OCI-LY7 (cell line): Measurements from ENCODE around the gene ABCB11. TPM values are rescaled to one million over a fixed set of nuclear protein-coding genes. Genes with fewer than 3 reads are reported as not detected.

Source experiments
- BruUV-seq: library from RNA; stranded (reverse); fragments of 400-500 nt; replicated peaks from 2 replicates; lab custom pipeline; 2021; lab: Mats Ljungman, UMichigan
- CTCF ChIA-PET: fragments of 300-600 bp; sonication (Branson Sonifier 250); formaldehyde crosslinking; loops from one replicate; lab custom pipeline; 2022; ENCODE audit warnings: antibody characterized with exemption; ENCODE audit not compliant: unreplicated experiment; lab: Charles Lee
- POLR2A ChIA-PET: fragments of 300-600 bp; sonication (Branson Sonifier 250); formaldehyde crosslinking; loops from one replicate; lab custom pipeline; 2022; ENCODE audit warnings: antibody characterized with exemption; lab: Charles Lee
- DNase-seq: peaks from one replicate; pipeline ENCODE4 v3.0.0-alpha.2; 2015; ENCODE audit warnings: low spot score
- H2AFZ ChIP-seq: fragments of 200-600 bp; sonication (generic), shearing (Covaris generic); 2 replicates; pipeline ENCODE4 v1.6.1; 2014; ENCODE audit warnings: mild to moderate bottlenecking, antibody characterized with exemption, low read length, moderate library complexity
- H3K27ac ChIP-seq: fragments of 200-600 bp; sonication (generic); 2 replicates; pipeline ENCODE4 v1.5.1; 2014; ENCODE audit warnings: mixed run types, low read depth, mild to moderate bottlenecking, moderate library complexity, low read length, inconsistent platforms; ENCODE audit not compliant: poor library complexity, severe bottlenecking
- H3K36me3 ChIP-seq: fragments of 200-600 bp; sonication (generic); 2 replicates; pipeline ENCODE4 v1.6.1; 2014; ENCODE audit warnings: mild to moderate bottlenecking, antibody characterized with exemption, low read length, moderate library complexity, mixed read lengths; ENCODE audit not compliant: insufficient read depth
- H3K4me1 ChIP-seq: fragments of 200-600 bp; sonication (generic); 2 replicates; pipeline ENCODE4 v1.5.1; 2014; ENCODE audit warnings: mild to moderate bottlenecking, low read length; ENCODE audit not compliant: insufficient read depth, poor library complexity, severe bottlenecking
- H3K4me2 ChIP-seq: fragments of 200-600 bp; sonication (generic); 2 replicates; pipeline ENCODE4 v1.6.1; 2014; ENCODE audit warnings: mild to moderate bottlenecking, low read length
- H3K4me3 ChIP-seq: fragments of 200-600 bp; sonication (generic); 2 replicates; pipeline ENCODE4 v1.5.1; 2014; ENCODE audit warnings: mild to moderate bottlenecking, low read depth, low read length; ENCODE audit not compliant: poor library complexity, severe bottlenecking
- H3K79me2 ChIP-seq: fragments of 200-600 bp; sonication (generic); 2 replicates; pipeline ENCODE4 v1.6.1; 2016; ENCODE audit warnings: low read depth, mild to moderate bottlenecking, low read length, moderate library complexity, mixed read lengths; ENCODE audit not compliant: insufficient read depth
- H3K9me2 ChIP-seq: fragments of 200-600 bp; sonication (generic); 2 replicates; pipeline ENCODE4 v1.6.1; 2016; ENCODE audit warnings: mild to moderate bottlenecking, low read length, mixed read lengths; ENCODE audit not compliant: insufficient read depth
- H3K9me3 ChIP-seq: fragments of 200-600 bp; sonication (generic); 2 replicates; pipeline ENCODE4 v1.6.1; 2014; ENCODE audit warnings: mild to moderate bottlenecking, mixed run types, low read length, mixed read lengths
- H4K20me1 ChIP-seq: fragments of 200-600 bp; sonication (generic); 2 replicates; pipeline ENCODE4 v1.6.1; 2014; ENCODE audit warnings: mild to moderate bottlenecking, antibody characterized with exemption, low read length, moderate library complexity, mixed read lengths; ENCODE audit not compliant: insufficient read depth
- EZH2phosphoT487 ChIP-seq: fragments of 200-600 bp; sonication (generic); IDR thresholded peaks from 2 replicates; pipeline ENCODE4 v1.6.1; 2018; ENCODE audit warnings: low read depth, borderline replicate concordance, mild to moderate bottlenecking, mixed run types, antibody characterized with exemption, low read length, moderate library complexity, mixed read lengths
- intact Hi-C: fragments of 100-400 bp; cut with micrococcal nuclease; formaldehyde crosslinking; loops from one replicate; pipeline ENCODE4 v1.10.0; 2022; ENCODE audit not compliant: unreplicated experiment
- total RNA-seq, 2 experiments: library from RNA; depleted of rRNA in 1 of 2; stranded (reverse); fragments of >200 nt in 1 of 2; shearing (Covaris generic) in 1 of 2; gene quantifications; 2 replicates each; pipeline ENCODE4 v1.2.3, GENCODE V29; 2014 to 2022
- TF ChIP-seq, protein P1 (sequence below): fragments of 200-600 bp; sonication (generic); conservative IDR thresholded peaks from 2 replicates; pipeline ENCODE4 v1.5.1; 2014; ENCODE audit warnings: mild to moderate bottlenecking, antibody characterized with exemption, low read length, moderate library complexity, mixed read lengths

Gene ABCB11
- total RNA-seq, 2 experiments from 2014 or later: 0.04 TPM; not detected in 1

DNA sequence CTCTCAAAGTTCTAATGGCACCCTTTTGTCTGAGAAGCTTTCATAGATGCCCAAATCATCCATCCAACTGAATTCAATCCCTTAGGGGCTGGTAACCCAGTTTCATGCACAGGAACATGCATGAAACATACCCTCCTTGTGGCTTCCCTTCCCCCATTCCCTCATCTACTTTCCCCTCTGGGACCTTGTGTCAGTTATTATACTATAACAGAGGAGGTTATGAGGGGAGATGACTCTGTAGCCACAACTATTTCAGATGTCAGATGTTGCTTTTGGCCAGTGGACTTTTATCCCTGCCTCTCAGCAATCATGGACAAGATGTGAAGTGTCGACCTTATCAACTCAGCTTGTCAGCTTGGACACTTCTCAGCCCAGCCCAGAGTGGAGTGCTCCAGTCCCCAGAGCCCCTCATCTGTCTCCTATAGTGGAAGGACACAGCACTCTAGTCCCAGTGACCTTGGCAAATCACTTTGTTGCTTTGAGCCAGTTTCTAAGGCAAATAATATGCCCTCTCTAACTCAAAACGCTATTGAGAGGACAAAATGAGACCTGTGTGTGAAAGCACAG is 46.6 kb upstream of the ABCB11 start:
- H2AFZ ChIP-seq: no peak overlapping the region
- intact Hi-C loops: no loop called here
- no TSS peak for BruUV-seq

DNA sequence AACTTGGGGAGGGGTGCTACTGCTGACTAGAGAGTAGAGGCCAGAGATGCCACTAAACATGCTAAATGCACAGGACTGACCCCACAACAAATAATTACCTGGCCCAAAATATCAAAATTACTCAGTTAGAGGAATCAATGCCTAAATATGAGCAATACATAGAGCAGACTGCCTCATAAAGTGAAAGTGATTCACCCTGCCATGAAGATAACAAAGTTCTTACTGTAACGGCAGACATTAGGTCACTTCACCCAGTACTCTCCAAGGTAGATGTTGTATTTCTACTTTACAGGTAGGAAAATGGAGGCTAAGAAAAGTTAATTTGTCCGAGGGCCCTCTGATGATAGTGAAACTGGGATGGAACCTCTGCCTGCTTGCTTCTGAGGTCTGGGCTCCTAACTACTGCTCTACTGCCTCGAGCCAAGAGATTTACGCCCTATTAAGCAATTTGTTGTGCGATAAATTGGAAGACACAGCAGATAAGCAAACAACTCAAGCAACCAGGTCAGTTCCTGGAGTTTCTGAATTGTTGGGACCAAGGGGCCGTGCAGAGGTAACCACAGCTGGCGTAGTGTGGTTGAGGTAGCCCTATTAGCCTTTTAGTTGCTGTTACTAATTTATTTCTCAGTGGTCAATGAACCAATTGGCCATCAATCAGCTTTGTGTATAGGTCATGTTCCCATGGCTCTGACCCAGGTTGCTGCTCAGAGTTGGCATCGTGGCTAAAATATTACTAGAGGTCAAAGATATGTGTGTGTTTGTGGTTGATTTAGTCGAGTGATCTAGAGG is 43.0 kb upstream of the ABCB11 start:
- Histone ChIP-seq H3K4me2 (no peak overlapping the region), H3K4me1 (no peaks in the 10 kb centered on the region), H3K27ac (no peak overlapping the region), H3K9me3 (no peaks in the 10 kb centered on the region), H2AFZ (no peak overlapping the region), H4K20me1 (no peaks in the 10 kb centered on the region), H3K36me3 (no peaks in the 10 kb centered on the region), H3K79me2 (no peaks in the 10 kb centered on the region), H3K4me3 (no peak overlapping the region), H3K9me2 (no peaks in the 10 kb centered on the region)
- ChIA-PET POLR2A (interaction anchor here (1.2 kb wide), 1 partner anchor 60 kb away, joined by 5 read pairs; no protein-coding TSS in a partner anchor), CTCF (no interaction called here)
- BruUV-seq: no TSS peak
- TF ChIP-seq EZH2phosphoT487: no peak
- TF ChIP-seq, protein P1, sequence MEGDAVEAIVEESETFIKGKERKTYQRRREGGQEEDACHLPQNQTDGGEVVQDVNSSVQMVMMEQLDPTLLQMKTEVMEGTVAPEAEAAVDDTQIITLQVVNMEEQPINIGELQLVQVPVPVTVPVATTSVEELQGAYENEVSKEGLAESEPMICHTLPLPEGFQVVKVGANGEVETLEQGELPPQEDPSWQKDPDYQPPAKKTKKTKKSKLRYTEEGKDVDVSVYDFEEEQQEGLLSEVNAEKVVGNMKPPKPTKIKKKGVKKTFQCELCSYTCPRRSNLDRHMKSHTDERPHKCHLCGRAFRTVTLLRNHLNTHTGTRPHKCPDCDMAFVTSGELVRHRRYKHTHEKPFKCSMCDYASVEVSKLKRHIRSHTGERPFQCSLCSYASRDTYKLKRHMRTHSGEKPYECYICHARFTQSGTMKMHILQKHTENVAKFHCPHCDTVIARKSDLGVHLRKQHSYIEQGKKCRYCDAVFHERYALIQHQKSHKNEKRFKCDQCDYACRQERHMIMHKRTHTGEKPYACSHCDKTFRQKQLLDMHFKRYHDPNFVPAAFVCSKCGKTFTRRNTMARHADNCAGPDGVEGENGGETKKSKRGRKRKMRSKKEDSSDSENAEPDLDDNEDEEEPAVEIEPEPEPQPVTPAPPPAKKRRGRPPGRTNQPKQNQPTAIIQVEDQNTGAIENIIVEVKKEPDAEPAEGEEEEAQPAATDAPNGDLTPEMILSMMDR: no peak
- intact Hi-C loops: no loop called here
- DNase-seq: no peak

More for the DNA sequence above, 46.6 kb upstream of the ABCB11 start:
- H4K20me1 ChIP-seq: no peaks in the 10 kb centered on the region
- H3K4me1 ChIP-seq: no peaks in the 10 kb centered on the region
- H3K9me3 ChIP-seq: no peaks in the 10 kb centered on the region
- no peaks in the 10 kb centered on the region for H3K9me2 ChIP-seq
- no peak for DNase-seq
- H3K4me2 ChIP-seq: no peak overlapping the region
- ChIA-PET CTCF (no interaction called here), POLR2A (interaction anchor here (0.5 to 2.1 kb wide), 2 partner anchors 11 to 22 kb away, joined by 3 to 4 read pairs; no protein-coding TSS in a partner anchor)
- no peak overlapping the region for H3K27ac ChIP-seq
- no peak overlapping the region for H3K4me3 ChIP-seq
- TF ChIP-seq EZH2phosphoT487: no peak
- TF ChIP-seq, protein P1: no peak
- no peaks in the 10 kb centered on the region for H3K36me3 ChIP-seq
- H3K79me2 ChIP-seq: no peaks in the 10 kb centered on the region
